LNCaP clone FGC (cell line): ENCODE results near the gene TGM1.

Experiments used
- DNase-seq: peaks from one replicate; pipeline ENCODE4 v3.0.0-alpha.2; 2011; ENCODE audit warnings: low read depth
- H3K4me3 ChIP-seq: 2 replicates; pipeline ENCODE4 v1.5.1; 2011; ENCODE audit warnings: mild to moderate bottlenecking, low read depth, low read length, control low read depth
- CTCF ChIP-seq: IDR thresholded peaks from 2 replicates; pipeline ENCODE4 v1.5.1; 2012; ENCODE audit warnings: mild to moderate bottlenecking; ENCODE audit not compliant: control insufficient read depth, insufficient read depth; ENCODE audit errors: extremely low read depth

Gene TGM1

GRCh38 chr14:24254630-24255392 lies 8.2 kb downstream of the TGM1 start:
- no peak for TF ChIP-seq CTCF
- DNase-seq = no peak
- no peak overlapping the region for H3K4me3 ChIP-seq

- no peak for DNase-seq
- no peak for TF ChIP-seq CTCF
- H3K4me3 ChIP-seq = no peak overlapping the region
Observed at GRCh38 chr14:24253936-24254335, 9.0 kb downstream of the TGM1 start.

- DNase-seq = no peak
- no peak overlapping the region for H3K4me3 ChIP-seq
- TF ChIP-seq CTCF = no peak
Observed at GRCh38 chr14:24252289-24253124, 10.5 kb downstream of the TGM1 start.

- no peak overlapping the region for H3K4me3 ChIP-seq
- no peak for DNase-seq
- no peak for TF ChIP-seq CTCF
Observed at GRCh38 chr14:24251880-24252288, 11.1 kb downstream of the TGM1 start.

- H3K4me3 ChIP-seq = no peak overlapping the region
- no peak for DNase-seq
- TF ChIP-seq CTCF = no peak
Observed at GRCh38 chr14:24250354-24250753, 12.6 kb downstream of the TGM1 start.

GRCh38 chr14:24249230-24250021 lies 13.6 kb downstream of the TGM1 start:
- no peak overlapping the region for H3K4me3 ChIP-seq
- no peak for TF ChIP-seq CTCF
- no peak for DNase-seq
